Fibroblast of the aortic adventitia (primary cell): Measurements from ENCODE around the gene SLC6A3. TPM values are rescaled to one million over a fixed set of nuclear protein-coding genes. Genes with fewer than 3 reads are reported as not detected.

ENCODE experiments used
- DNase-seq: peaks from one replicate; pipeline ENCODE4 v3.0.0-alpha.2; 2010; ENCODE audit warnings: low read depth
- H3K4me3 ChIP-seq: 2 replicates; pipeline ENCODE4 v1.5.1; 2011; ENCODE audit warnings: low read depth, mild to moderate bottlenecking, control low read depth, low read length, moderate library complexity
- total RNA-seq: library from RNA; depleted of rRNA; stranded (reverse); fragments of >200 nt; gene quantifications from 2 replicates; pipeline ENCODE4 v1.2.3, GENCODE V29; 2012; ENCODE audit warnings: low replicate concordance
- TF ChIP-seq, protein P1 (sequence below): IDR thresholded peaks from 2 replicates; pipeline ENCODE4 v1.5.1; 2011; ENCODE audit warnings: mild to moderate bottlenecking, low read length, control low read depth, inconsistent platforms; ENCODE audit not compliant: insufficient read depth

Gene SLC6A3
- total RNA-seq, 1 donor = not detected

DNA sequence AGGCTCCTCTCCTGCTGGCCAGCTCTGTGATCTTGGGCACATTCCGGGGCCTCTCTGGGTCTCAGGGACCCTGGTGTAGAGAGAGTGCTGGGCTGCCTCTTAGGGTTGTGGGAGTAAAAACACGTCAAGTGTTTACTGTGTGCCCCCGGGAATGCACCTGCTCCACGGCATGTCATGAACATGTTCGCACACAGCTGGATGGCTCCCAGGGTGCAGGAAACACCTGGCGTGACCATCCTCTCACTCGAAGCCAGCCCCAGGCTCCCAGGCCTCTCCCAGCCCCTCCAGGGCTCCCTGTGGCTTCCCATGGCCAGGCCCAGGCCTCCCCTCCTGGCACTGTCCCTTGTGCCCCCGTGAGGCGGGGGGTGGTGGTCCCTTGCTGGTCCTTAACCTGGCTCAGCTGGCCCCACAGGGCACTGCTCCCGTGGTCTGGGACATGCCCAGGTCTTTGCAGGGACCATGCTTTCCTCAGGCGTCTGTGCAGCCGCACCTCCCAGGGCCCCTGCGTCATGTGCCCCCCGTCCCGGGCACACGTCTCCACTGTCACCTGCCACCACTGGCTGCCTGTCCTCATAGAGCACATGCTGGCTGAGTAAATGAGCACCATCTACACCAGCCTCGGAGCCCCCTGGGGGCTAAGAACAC is 44.9 kb downstream of the SLC6A3 start:
- no peak for DNase-seq
- H3K4me3 ChIP-seq = no peak overlapping the region
- TF ChIP-seq, protein P1, sequence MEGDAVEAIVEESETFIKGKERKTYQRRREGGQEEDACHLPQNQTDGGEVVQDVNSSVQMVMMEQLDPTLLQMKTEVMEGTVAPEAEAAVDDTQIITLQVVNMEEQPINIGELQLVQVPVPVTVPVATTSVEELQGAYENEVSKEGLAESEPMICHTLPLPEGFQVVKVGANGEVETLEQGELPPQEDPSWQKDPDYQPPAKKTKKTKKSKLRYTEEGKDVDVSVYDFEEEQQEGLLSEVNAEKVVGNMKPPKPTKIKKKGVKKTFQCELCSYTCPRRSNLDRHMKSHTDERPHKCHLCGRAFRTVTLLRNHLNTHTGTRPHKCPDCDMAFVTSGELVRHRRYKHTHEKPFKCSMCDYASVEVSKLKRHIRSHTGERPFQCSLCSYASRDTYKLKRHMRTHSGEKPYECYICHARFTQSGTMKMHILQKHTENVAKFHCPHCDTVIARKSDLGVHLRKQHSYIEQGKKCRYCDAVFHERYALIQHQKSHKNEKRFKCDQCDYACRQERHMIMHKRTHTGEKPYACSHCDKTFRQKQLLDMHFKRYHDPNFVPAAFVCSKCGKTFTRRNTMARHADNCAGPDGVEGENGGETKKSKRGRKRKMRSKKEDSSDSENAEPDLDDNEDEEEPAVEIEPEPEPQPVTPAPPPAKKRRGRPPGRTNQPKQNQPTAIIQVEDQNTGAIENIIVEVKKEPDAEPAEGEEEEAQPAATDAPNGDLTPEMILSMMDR = no peak

DNA sequence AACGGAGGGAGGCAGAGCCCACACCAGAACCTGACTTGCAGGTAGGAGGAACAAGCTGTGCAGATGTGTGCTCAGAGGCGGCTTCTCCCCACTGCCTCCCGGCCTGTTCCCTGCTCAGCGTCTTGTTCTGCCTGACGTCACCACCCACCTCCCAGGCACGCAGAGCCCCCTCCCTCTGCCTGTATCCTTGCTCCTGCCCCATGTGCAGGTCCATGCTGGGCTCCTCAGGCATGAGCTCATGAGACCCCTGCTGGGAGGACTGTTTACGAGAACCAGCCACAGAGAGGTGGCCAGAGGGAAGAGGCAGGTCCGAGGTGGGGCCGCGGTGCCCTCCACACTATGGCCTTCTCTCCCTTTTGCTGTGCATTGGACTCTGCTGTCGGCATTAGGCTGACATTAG is 45.5 kb downstream of the SLC6A3 start:
- H3K4me3 ChIP-seq = no peak overlapping the region
- TF ChIP-seq, protein P1 = no peak
- no peak for DNase-seq

DNA sequence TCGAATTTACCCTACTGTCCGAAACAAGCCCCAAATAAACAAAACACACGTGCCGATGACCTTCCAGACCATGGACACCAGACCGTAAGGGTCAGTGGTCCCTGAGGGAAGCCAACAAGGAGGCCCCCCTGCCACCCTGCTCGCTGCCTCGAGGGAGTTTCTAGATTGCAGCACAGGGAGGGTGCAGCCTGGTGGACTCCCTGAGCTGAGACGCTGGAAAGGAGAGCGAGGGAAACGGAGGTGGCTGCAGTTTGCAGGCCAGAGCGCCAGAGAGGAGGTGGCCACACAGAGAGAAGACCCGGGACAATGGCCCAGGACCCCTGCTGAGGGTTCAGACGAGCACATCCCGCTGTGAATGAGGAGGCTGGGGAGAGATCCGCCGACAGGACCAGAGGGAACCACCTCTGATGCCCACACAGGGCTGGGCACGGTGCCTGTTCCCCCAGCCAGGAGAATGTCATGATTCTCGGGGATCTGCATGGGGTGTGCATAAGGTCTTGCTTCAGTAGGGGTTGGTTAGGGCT is 48.9 kb downstream of the SLC6A3 start:
- TF ChIP-seq, protein P1 = no peak
- DNase-seq = no peak

DNA sequence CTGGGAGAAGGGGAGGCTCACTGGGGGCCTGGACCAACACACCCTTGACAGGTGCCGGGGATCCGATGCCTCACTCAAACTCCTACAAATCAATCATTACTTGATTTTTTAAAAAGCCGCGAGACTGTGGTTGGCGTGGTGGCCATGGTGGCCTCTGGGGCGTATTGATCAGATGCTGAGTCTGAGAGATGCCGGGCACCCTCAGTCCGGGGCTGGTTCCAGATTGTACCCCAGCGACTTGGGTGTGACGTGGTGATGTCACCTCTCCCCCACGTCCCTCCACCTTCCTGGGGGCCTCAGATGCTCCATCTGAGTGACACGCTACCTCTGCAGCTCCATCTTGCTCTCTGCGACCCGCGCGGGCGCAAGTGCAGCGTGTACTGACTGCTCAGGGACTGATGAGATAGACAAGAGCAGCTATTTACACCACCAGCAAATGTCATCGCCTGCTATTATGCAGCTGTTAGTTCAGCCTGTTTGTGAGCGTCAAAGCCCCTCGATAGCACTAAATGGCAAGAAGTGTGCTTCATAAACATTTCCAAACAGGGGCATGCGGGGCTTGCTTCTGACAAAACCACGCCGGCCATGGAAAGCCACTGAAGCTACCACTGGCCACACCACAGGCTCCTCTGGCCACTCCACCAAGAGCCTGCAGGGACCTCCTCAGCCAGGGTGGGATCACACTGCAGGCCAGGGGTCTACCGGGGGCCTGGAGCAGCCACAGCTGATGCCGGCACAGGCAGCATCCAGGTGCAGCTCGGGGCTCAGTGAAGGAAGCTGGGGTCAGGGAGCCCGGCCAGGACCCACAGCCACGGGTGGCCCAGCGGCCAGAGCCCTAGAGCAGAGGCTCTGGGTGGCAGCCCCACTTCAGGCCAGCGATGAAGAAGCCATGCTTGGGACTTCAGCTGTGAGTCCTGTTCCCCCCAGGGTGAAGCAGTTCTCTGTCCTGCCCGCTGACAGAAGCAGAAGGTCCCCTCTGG is 50.1 kb downstream of the SLC6A3 start:
- TF ChIP-seq, protein P1 = no peak
- no peak overlapping the region for H3K4me3 ChIP-seq
- no peak for DNase-seq

More for the DNA sequence above, 48.9 kb downstream of the SLC6A3 start:
- H3K4me3 ChIP-seq = no peak overlapping the region

DNA sequence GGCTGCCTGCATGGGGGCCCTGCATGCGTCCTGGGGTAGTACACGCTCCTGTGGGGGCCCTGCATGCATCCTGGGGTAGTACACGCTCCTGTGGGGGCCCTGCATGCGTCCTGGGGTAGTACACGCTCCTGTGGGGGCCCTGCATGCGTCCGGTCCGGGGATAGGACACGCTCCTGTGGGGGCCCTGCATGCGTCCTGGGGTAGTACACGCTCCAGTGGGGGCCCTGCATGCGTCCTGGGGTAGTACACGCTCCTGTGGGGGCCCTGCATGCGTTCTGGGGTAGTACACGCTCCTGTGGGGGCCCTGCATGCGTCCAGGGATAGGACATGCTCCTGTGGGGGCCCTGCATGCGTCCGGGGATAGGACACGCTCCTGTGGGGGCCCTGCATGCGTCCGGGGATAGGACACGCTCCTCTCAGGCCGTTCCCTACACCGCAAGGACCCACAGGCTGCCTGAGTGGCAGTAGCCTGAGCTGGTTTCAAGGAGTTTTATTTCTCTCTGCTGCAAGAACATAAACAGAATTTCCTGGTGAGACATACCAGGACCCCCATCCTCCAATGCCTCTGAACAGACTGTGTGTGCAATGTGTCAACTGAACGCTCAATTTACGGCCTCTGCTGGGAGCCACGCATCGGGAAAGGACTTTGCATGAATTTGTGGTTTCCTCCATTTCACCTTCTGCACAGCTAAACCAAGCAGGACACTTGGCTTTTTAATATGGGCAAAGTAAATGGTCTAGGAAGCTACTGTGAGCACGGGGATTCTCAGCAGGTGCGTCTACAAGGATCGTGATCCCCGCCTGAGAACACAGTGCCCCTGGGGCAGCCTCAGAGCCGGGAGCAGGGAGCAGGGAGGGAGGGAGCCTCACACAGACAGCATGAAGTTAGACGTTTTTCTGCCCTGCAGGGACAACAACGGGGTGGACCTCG is 51.4 kb downstream of the SLC6A3 start:
- TF ChIP-seq, protein P1 = no peak
- DNase-seq = no peak
- H3K4me3 ChIP-seq = no peak overlapping the region
